Fibroblast of lung (primary cell): ENCODE measurements around the gene SERPINB11.

Experiments used
- EZH2 ChIP-seq: IDR thresholded peaks from 2 replicates; pipeline ENCODE4 v1.5.1; 2012; ENCODE audit warnings: low read length, control low read depth, mild to moderate bottlenecking; ENCODE audit errors: missing control alignments
- TF ChIP-seq, protein P1 (sequence below), 2 donors: IDR thresholded peaks in 1 of 2; conservative IDR thresholded peaks in 1 of 2; 1 replicate in 1 of 2; 2 replicates in 1 of 2; pipeline ENCODE4 v1.5.1; 2011 to 2012; ENCODE audit warnings: low read length in 2 of 2, control low read depth in 1 of 2, inconsistent platforms in 1 of 2, low read depth in 1 of 2, mild to moderate bottlenecking in 1 of 2

DNA sequence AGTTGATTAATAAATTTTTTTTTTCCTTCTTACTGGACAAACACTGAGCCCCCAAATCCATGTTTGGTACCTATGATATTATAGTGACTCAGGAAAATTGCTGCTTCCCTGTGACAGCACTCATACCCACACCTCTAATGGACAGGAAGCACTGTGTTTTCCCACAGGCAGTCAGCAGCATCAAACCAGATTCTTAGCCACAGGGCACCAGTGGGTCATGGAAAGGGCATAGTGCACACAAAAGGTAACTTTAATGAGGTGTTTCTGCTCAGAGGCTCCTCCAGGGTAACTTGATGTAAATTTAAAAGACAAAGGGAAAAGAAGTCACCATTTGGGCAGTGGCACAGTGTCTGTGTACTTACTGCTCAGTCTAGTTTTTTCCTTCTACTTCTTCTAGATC lies 34.1 kb downstream of the SERPINB11 start:
- TF ChIP-seq, protein P1, sequence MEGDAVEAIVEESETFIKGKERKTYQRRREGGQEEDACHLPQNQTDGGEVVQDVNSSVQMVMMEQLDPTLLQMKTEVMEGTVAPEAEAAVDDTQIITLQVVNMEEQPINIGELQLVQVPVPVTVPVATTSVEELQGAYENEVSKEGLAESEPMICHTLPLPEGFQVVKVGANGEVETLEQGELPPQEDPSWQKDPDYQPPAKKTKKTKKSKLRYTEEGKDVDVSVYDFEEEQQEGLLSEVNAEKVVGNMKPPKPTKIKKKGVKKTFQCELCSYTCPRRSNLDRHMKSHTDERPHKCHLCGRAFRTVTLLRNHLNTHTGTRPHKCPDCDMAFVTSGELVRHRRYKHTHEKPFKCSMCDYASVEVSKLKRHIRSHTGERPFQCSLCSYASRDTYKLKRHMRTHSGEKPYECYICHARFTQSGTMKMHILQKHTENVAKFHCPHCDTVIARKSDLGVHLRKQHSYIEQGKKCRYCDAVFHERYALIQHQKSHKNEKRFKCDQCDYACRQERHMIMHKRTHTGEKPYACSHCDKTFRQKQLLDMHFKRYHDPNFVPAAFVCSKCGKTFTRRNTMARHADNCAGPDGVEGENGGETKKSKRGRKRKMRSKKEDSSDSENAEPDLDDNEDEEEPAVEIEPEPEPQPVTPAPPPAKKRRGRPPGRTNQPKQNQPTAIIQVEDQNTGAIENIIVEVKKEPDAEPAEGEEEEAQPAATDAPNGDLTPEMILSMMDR (conservative IDR thresholded peaks at IDR 0.05 in 1 of 2, IDR thresholded peaks at IDR 0.05 in 1 of 2; ENCODE audit: low read depth in 1 of 2, low read length in 2 of 2): no peak
- no peak for TF ChIP-seq EZH2
